CD4-positive, alpha-beta T cell treated with Interleukin-4 for 4 hours (primary cell): ENCODE measurements around the gene DTL.

Experiments
- DNase-seq: peaks from one replicate; pipeline ENCODE4 v3.0.0-alpha.2; 2020

Gene DTL

DNA sequence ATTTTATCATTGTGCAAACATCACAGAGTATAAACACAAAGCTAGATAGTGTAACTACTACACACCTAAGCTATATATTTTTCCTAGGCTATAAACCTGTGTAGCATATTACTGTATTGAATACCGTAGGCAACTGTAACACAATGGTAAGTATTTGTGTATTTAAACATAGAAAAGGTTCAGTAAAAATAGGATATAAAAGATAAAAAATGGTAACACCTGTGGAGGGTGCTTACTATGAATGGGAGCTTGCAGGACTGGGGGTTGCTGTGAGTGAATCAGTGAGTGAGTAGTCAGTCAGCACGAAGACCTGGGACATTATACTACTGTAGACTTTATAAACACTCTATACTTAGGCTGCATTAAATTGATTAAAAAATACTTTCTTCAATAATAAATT, 4.1 kb downstream of the DTL start:
- no peak for DNase-seq

DNA sequence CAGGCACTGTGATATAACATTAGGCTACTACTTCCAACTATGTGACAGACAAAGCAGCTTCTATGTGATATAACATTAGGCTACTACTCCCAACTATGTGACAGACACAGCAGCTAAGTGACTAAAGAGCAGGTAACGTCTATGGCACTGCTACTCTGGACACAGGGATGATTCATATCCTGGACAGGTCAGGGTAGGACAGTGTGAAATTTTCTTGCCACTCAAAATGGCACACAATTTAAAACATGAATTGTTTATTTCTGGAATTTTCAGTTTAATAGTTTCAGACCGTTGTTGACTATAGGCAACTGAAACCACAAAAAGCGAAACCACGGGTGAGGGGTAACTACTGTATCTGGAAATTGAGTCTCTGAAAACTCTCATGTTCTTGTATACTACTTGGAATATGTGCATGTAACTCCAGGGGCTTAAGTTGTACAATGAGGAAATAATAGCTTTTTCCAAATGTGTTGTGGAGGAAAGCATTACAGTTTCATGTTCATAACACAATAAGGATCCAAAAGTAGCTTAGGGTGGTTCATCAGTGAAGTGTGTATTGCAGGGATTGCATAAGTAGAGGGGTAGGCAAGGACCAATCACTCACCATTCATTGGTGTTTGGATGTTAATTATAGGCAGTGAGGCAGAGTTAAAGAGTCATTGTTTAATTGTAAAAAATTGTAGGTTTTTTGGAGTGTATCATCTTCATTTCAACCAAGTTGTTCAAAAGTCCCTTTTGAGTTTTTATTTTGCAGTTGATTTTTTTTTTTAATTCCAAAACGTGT, 5.3 kb downstream of the DTL start:
- no peak for DNase-seq

DNA sequence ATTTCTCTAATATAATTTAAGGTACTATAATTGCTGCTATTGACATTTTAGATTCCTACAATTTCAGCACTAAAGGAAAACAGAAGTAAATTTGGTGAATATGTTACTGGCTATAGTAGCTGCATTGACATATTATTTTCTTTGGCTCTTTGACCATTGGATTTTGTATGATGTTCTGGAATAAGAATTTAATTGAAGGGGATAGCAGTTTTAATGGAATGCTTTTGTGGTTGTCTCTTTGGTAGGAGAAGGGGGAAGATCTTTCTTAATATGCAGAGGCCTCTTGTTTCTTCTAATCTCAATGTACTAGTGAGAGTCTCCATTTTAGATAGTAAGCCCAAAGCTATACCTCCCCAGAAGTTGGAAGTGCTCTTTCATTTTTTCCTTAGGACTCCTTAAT, 6.9 kb downstream of the DTL start:
- no peak for DNase-seq

DNA sequence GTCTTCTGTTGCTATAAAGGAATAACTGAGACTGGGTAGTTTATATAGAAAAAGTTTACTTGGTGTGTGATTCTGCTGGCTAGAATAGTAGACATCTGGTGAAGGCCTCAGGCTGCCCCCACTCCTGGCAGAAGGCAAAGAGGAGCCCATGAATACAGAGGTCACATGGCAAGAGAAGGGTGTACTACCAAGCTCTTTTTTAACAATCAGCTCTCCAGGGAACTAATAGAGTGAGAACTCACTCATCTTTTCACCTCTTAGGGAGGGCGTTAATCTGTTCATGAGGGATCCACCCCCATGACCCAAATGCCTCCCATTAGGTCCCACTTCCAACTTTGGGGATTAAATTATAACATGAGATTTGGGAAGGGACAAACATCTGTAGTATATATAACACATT, 9.3 kb downstream of the DTL start:
- DNase-seq: no peak

DNA sequence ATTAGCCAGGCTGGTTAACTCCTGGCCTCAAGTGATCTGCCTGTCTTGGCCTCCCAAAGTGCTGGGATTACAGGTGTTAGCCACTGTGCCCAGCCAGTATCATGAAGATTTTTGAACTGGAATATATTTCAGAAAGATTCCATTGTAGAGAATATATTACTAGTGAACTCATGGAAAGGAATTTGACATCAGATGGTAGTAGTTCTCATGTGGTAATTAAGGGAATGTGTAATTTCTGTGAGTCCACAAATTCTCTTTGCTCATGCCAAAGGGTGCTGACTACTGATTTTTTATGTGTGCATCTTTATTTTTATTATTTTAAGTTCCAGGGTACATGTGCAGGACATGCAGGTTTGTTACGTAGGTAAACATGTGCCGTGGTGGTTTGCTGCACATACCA, 10.4 kb downstream of the DTL start:
- DNase-seq: no peak

DNA sequence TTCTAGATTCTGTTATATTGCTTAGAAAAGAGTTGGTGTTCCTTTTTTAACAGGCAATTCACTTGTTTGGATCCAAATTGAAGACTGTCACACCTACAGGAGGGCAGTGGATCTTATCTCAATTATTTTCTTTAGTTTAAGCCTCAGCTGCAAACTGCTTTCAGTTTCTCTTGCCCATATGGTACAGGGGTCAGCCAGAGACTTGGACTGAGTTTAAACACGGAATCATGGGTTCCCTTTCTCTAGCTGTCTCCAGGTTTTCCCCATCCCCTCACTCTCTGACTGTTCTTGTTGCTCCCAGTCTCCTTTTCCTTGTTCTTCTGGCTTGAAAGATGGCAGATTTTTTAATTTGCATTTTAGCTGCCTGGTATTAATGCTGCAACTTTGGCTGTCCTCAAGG, 18.4 kb downstream of the DTL start:
- no peak for DNase-seq

DNA sequence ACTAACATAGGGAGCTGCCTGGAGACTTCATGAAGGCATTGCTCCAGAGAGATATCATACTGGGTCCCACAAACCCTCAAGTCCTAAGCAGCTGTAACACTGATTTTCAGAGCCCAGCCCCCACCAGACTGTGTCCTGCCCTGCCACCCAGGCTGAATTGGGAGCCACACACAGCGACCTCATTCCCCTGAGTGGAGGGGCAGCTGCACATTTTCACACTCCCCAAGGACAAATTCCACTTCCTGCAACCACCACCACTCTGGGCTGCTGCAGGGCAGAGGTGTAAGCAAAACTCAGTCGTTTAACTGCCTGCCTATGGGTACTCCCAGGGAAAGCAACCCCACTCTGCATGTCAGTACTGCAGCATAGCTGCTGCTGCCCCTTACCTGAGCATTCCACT, 19.8 kb downstream of the DTL start:
- DNase-seq: no peak

DNA sequence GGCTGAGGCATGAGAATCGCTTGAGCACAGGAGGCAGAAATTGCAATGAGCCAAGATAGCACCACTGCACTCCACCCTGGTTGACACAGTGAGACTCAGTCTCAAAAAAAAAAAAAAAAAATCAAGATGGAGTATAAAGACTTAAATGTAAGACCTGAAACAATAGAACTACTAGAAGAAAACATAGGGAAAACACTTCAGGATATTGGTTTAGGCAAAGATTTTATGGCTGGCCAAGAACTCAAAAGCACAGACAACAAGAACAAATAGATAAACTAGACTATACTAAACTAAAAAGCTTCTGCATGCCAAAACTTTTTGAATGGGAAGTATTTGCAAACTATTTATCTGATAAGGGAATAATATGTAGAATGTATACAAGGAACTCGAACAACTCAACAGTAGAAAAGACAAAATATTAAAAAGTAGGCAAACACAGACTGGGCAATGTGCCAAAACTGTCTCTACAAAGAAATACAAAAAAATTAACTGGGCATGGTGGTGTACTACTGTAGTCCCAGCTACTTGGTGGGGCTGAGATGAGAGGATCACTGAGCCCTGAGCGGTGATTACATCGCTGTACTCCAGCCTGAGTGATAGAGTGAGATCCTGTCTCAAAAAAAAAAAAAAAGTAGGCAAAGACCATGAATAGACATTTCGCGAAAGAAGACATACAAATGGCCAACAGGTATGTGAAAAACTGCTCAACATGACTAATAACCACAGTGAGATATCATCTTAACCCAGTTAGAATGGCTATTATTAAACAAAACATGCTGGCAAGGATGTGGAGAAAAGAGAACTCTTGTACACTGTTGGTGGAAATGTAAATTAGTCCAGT, 25.3 kb downstream of the DTL start:
- DNase-seq: no peak

DNA sequence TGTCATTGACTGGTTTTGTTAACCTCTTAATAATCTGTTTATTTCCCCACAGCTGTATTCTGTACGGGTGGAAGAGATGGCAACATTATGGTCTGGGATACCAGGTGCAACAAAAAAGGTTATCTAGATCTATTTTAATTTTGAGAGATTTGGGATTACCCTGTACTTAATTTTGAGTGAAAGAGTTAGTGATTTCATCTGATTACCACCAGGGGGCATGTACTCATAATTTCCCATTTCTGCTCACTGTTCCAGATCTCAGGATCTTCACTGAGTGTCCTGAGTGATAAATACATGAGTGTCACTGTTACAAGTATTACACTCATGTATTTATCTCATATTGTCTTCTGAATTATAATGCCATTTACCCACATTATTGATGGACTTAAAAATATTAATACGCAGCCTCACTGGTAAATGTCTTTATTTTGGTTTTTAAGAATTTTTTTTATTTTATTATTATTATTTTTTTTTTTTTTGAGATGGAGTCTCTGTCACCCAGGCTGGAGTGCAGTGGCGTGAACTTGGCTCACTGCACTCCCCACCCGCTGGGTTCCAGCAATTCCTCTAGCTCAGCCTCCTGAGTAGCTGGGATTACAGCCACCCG, 27.4 kb downstream of the DTL start:
- DNase-seq: peak; percentile 52

DNA sequence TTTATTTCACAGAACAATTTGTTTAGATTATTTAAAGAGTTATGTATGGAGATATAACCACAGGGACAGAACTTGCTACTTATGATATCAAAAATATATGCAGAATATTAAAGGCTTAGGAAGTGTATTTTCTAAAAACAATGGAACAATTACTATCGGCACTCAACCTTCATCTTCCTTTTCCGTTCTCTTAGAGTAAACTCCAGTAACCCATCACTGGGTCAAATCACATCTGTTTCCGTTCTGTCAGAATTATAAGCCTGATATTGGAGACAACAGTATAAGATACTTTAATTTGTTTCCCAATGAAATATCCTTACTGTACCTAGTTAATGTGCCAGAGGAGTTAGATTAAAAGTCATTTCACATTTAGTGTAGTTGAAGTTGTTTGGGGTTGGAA, 32.2 kb downstream of the DTL start:
- DNase-seq: no peak

DNA sequence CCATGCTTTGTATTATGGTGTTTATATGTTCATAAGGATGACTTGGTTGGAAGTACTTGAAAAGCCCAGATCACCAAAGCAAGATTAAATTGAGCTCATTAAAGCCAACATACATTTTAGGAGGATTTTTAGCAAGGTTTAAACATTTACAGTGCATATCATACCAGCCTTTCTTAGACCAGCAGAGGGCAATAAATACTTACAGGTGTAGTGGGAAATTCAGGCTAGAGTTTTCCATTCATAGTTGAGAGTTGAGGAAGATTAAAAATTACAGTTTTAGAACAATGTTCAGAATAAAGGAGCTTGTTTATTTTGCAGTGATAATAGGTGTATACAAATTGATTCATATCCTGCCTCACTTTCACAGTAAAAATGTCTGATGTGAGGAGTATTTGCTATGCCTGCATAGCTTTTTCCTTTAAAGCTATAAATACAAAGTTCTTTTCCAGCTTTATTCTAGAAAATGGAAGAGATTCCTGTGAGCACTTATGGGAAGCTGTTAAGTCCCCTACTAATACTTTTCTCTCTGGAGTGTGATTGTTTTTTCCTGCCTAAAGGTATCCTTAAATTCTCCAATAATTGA, 35.3 kb downstream of the DTL start:
- DNase-seq: peak; percentile 52

DNA sequence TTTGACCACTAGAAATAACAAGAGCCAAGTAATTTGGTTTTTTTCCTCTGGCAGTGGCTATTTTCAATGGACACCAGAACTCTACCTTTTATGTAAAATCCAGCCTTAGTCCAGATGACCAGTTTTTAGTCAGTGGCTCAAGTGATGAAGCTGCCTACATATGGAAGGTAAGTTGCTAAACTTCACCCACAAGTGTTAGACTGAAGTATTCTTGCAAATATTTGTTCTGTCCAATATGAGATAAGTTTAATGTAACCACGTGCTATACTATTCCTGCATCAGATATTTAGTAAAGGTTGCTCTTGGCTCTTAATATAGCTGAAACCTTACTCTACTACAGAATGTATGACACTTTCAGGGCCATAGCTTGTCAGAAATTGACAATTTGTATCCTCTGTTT, 36.5 kb downstream of the DTL start:
- DNase-seq: no peak

DNA sequence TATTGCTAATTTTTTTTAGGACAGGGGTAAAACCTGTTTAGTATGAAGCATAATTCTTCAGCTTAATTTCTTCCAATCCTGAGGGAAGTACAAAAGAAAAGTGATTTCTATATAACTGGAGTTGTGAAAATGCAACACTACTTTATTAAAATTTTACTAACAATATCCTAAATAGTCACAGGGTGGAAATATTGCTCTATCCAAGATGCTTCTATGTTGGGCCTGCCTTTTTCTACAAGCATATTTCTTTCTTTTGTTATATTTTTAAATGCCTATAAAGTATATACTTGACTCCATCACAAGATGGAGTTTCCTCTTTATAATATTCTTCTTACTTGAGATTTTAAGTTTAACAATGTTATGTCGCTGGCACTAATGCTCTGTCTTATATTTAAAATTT, 37.9 kb downstream of the DTL start:
- no peak for DNase-seq

DNA sequence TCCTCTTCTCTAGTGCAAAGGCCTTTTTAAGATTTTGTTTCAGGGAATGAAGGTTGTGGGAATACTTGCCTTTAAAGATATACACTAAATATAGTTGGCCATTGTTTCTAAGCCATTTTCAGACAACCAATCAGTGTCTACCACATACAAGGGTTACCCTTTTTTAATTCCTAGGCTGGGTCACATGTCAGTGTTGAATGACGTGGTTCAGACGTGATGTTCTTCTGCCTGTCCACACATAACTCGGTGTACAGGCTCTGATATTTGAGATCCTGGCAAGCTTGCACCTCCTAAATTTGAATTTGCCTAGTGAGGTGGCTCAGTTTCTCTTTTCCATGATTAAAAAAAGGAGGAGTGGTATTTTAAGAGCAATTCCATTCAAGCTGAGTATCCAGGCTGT, 38.8 kb downstream of the DTL start:
- no peak for DNase-seq

DNA sequence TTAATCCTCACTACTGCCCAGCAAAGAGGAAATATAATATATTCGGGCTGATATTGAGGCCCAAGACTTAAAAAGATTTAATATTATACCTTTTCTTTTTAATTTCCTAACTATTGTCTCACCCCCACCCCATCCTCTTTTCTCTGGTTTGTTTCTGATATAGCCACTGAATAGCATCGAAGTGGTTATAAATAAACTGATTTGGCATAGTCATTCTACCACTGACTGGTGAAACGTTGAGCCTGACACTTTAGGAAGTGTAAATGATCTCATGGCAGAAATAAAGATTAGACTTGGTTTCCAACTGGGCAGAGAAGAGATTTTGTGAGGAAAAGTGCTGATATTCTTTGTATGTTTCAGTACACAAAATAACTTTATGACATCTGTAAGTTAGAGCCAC, 39.3 kb downstream of the DTL start:
- no peak for DNase-seq

DNA sequence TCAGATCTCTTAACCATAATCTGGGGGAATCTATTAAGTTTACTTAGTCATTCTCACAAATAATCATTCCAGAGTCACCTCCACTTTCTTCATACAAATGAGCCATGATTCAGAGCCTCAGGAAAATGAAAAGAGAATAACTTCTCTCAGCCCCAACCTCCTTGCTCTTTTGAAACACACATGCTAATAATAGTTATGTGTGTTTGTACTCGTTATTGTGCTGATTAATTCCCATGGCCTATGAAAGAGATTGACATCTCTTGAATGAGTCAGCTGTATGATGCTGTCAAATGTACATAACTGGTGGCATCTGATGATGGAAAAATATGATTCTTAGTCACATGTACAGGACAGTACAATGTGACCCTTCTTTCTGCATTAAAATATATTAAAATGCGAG, 41.5 kb downstream of the DTL start:
- no peak for DNase-seq

DNA sequence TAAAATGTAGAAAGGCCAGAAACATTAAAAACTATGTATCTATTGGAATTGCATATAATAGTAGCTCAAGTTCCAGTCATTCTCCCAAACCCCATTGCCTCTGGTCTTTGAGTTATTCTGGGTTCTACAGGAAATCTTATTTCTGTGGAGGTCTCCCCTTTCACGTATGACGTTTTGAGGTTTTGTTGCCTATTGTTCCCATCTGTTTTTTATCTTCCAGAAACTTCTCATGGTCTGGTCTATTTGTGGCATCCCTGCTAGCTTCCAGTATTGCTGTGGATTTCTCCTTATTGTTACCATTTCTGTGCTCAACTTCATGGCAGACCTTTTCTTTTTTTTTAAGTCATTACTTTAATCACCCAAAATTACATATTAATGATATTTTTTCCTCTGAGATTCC, 43.3 kb downstream of the DTL start:
- DNase-seq: no peak

DNA sequence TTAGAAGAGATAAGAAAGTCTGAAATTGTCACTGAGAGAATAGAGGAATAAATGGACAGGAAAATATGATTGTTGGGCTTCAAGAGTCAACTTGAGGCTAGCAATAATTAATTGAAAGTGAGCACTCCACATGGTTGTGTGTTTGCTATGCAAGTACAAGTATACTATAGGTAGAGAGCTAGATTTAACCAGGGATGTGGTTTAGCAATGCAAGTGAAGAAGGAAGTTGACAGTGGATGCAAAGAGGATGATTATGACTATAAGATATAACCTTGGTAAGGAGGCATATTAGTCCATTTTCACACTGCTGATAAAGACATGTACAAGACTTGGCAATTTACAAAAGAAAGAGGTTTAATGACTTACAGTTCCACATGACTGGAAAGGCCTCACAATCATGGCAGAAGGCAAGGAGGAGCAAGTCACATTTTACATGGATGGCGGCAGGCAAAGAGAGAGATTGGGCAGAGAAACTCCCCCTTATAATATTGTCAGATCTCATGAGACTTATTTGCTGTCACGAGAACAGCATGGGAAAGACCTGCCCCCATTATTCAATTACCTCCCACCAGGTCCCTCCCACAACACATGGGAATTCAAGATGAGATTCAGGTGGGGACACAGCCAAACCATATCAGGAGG, 47.3 kb downstream of the DTL start:
- no peak for DNase-seq

DNA sequence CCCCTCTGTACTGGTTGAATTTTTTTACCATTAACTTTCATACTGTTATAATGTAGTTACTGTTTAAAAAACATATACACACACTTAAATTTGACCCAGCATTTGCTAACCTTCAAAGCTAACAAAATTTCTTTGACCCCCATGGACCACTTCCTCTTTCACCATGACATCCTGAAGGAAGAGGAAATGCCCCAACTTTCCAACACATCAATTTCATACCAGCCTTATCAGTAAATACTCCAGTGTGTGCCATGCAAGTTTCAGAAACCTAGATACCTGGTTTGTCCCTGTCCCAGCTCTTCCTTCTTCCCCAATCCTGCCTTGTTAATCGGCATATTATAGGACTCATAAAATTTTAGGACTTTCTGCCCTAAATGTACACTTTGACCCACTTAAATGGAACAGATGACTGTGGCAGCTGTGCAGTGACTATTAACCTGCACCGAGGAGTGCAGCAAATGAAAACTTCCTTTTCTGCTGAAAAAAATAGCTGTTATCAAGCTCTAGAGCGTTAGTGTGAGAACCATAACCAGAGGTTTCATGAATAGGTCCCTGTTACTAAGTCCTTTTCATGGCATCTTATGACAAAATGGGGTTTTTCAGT, 54.1 kb downstream of the DTL start:
- no peak for DNase-seq

DNA sequence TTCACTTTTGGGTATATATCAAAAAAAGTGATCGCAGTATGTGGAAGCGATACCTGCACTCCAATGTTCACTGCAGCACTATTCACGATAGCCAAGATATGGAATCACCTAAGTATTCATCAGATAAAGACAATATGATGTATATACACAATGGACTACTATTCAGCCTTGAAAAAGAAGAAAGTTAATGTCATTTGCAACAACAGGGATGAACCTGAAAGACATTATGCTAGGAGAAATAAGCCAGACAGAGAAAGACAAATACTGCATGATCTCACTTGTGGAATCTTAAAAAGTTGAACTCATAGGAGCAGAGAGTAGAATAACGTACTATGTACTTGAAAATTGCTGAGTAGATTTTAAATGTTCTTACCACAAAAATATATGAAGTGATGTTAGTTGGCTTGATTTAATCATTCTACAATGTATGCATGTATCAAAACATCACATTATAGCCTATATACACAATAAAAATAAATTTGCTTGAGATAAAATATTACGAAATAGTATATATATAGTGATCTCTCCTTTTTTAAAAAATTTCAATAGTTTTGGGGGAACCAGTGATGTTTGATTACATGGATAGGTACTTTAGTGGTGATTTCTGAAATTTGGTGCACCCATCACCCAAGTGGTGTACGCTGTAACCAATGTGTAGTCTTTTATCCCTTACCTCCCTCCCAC, 56.0 kb downstream of the DTL start:
- DNase-seq: no peak

DNA sequence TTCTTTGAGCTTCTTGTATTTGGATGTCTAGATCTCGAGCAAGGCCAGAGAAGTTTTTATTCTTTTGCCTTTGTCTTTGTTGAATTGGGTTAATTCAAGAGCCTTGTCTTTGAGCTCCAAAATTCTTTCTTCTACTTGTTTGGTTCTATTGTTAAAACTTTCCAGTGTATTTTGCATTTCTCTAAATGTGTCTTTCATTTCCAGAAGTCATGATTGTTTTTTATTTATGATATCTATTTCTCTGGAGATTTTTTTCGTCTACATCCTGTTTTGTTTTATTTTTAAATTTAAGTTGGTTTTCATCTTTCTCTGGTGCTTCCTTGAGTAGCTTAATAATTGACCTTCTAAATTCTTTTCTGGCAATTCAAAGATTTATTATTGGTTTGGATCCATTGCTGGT, 61.8 kb downstream of the DTL start:
- DNase-seq: no peak

DNA sequence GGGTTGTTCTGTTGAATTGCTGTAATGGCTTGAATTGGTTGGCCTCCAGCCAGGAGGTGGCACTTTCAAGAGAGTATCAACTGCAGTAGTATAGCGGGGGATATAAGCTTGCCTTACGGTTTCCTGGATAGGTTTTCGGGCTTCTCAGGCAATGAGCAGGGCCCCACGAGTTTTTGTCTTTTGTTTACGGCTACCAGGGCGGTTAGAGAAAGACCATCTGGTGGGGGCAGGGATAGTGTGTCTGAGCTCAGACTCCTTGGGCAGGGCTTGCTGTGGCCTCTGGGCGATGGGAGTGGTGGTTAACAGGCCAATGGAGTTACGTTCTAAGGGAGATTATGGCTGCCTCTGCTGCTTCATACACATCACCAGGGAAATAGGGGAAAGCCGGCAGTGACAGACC, 62.8 kb downstream of the DTL start:
- DNase-seq: no peak
